ENCODE measurements around the gene LIME1. TPM values are rescaled to one million over a fixed set of nuclear protein-coding genes. Genes with fewer than 3 reads are reported as not detected.

LIME1 gene
- total RNA-seq, 1 experiment from 2014 or later, result 13.5 TPM

GRCh38 chr20:63741354-63741675 is 4.9 kb downstream of the LIME1 start:
- H3K23ac ChIP-seq (ENCODE audit: insufficient read length, low read depth, low read length), result no peak overlapping the region
- Mint-ChIP-seq H3K4me1 (peaks cover 0 to 2% of the 10 kb centered on the region in 2 experiments; a peak in 1 of 4 replicates), H3K36me3 (ENCODE audit: insufficient read depth in 1 of 3, low read depth in 3 of 3) (peaks cover 0 to 14% (median 14%) of the 10 kb centered on the region in 3 experiments; a peak in 4 of 7 replicates), H3K27me3 (ENCODE audit: low read depth) (no peaks in the 10 kb centered on the region; the same call in 1 of the 2 replicates), H3K4me3 (peak overlapping the region; percentile 65 to 76; a peak in 4 of 5 replicates), H3K9me3 (no peaks in the 10 kb centered on the region), H3K27ac (no peak overlapping the region)
- no peak overlapping the region for H4K5ac ChIP-seq (ENCODE audit: insufficient read length, low read depth, low read length)
- no peak overlapping the region for H3K56ac ChIP-seq (ENCODE audit: insufficient read length, low read depth, low read length)
- H2AK5ac ChIP-seq (ENCODE audit: insufficient read length, low read length), result no peak overlapping the region
- H3K9ac ChIP-seq (ENCODE audit: extremely low read depth, insufficient read length, low read length), result no peak overlapping the region
- H3K4me2 ChIP-seq (ENCODE audit: insufficient read depth, insufficient read length, low read length), result peak overlapping the region; percentile 56
- H2BK120ac ChIP-seq (ENCODE audit: low read depth, low read length, poor library complexity, severe bottlenecking), result no peak overlapping the region
- H2BK12ac ChIP-seq (ENCODE audit: insufficient read length, low read depth, low read length), result no peak overlapping the region
- no peak overlapping the region for H3K4ac ChIP-seq (ENCODE audit: low read depth, low read length)
- H3K9me3 ChIP-seq (ENCODE audit: control insufficient read depth, low read depth, low read length), result no peaks in the 10 kb centered on the region
- TF ChIP-seq CTCF (conservative IDR thresholded peaks at IDR 0.05), result no peak
- no peak overlapping the region for H2BK5ac ChIP-seq (ENCODE audit: insufficient read length, low read length)
- H4K20me1 ChIP-seq (ENCODE audit: control insufficient read depth, insufficient read depth, insufficient read length), result no peaks in the 10 kb centered on the region
- no peaks in the 10 kb centered on the region for H3K79me2 ChIP-seq (ENCODE audit: insufficient read depth, low read length)
- H3K4me1 ChIP-seq (ENCODE audit: insufficient read depth, low read length), result no peaks in the 10 kb centered on the region
- no peak overlapping the region for H3K18ac ChIP-seq (ENCODE audit: insufficient read length, low read depth, low read length)
- no peaks in the 10 kb centered on the region for H3K27me3 ChIP-seq (ENCODE audit: insufficient read depth, low read length)
- H2AFZ ChIP-seq (ENCODE audit: low read length), result no peak overlapping the region
- no peak overlapping the region for H2BK15ac ChIP-seq (ENCODE audit: low read depth, low read length)
- no peak overlapping the region for H2BK20ac ChIP-seq (ENCODE audit: low read depth, low read length, poor library complexity, severe bottlenecking)
- H3K79me1 ChIP-seq (ENCODE audit: insufficient read depth, low read depth, low read length, poor library complexity, severe bottlenecking), result no peaks in the 10 kb centered on the region
- H3K14ac ChIP-seq (ENCODE audit: insufficient read depth, low read length), result no peak overlapping the region
- H3T11ph ChIP-seq (ENCODE audit: low read length), result no peak overlapping the region
- no CpG with 5 or more reads among the region's 6 CpGs for WGBS (ENCODE audit: extremely low coverage, insufficient read length, low lambda C conversion rate)
- H4K91ac ChIP-seq (ENCODE audit: insufficient read length, low read depth, low read length), result no peak overlapping the region
- no peak for DNase-seq
- H4K8ac ChIP-seq (replicated peaks; ENCODE audit: insufficient read length, low read depth, low read length), result no peak overlapping the region
- no peak overlapping the region for H3K27ac ChIP-seq (ENCODE audit: insufficient read length, low read depth, low read length)
- H3K23me2 ChIP-seq (ENCODE audit: insufficient read length, low read depth, low read length, poor library complexity, severe bottlenecking), result peaks cover 9% of the 10 kb centered on the region
